Measurements from ENCODE around the gene TANC1. TPM values are rescaled to one million over a fixed set of nuclear protein-coding genes. Genes with fewer than 3 reads are reported as not detected.

TANC1 gene
- total RNA-seq, 1 donor from 2014 or later, result not detected

DNA sequence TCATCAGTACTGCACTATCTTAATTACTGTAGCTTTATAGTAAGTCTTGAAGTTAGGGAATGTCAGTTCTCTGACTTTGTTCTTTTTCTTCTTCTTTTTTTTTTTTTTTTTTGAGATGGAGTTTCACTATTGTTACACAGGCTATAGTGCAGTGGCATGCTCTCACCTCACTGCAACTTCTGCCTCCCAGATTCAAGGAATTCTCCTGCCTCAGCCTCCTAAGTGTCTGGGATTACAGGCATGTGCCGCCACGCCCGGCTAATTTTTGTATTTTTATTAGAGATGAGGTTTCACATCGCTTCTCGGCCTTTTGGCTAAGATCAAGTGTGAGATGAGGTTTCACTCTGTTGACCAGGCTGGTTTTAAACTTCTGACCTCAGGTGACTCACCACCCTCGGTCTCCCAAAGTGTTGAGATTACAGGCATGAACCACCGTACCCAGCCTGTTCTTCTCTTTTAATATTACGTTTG is 41.9 kb upstream of the TANC1 start:
- Mint-ChIP-seq H3K27me3 (peaks cover 6% of the 10 kb centered on the region), H3K36me3 (ENCODE audit: low read depth) (no peaks in the 10 kb centered on the region), H3K4me3 (no peak overlapping the region), H3K4me1 (no peaks in the 10 kb centered on the region), H3K9me3 (peaks cover 6% of the 10 kb centered on the region), H3K27ac (no peak overlapping the region)
- DNase-seq, result no peak
- TF ChIP-seq, protein P1, sequence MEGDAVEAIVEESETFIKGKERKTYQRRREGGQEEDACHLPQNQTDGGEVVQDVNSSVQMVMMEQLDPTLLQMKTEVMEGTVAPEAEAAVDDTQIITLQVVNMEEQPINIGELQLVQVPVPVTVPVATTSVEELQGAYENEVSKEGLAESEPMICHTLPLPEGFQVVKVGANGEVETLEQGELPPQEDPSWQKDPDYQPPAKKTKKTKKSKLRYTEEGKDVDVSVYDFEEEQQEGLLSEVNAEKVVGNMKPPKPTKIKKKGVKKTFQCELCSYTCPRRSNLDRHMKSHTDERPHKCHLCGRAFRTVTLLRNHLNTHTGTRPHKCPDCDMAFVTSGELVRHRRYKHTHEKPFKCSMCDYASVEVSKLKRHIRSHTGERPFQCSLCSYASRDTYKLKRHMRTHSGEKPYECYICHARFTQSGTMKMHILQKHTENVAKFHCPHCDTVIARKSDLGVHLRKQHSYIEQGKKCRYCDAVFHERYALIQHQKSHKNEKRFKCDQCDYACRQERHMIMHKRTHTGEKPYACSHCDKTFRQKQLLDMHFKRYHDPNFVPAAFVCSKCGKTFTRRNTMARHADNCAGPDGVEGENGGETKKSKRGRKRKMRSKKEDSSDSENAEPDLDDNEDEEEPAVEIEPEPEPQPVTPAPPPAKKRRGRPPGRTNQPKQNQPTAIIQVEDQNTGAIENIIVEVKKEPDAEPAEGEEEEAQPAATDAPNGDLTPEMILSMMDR (IDR thresholded peaks at IDR 0.05), result no peak
- ATAC-seq (ENCODE audit: low read depth), result no peak
- intact Hi-C loops (cut with micrococcal nuclease), result no loop called here
- ChIA-PET POLR2A (no interaction called here), CTCF (no interaction called here)

DNA sequence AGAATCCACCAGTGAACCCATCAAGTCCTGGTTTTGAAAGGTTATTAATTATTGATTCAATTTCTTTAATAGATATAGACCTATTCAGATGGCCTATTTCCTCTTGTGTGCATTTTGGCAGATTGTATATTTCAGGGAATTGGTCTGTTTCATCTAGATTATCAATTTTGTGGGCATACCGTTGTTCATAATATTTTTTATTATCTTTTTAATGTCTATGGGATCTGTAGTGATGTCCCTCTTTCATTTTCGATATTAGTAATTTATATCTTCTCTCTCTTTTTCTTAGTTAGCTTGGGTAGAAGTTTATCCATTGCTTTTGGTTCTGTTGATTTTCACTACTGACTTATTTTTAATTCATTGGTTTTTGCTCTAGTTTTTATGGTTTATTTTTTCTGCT is 39.9 kb upstream of the TANC1 start:
- H3K4me3 Mint-ChIP-seq, result no peak overlapping the region
- no peak overlapping the region for H3K27ac Mint-ChIP-seq
- ChIA-PET CTCF (no interaction called here), POLR2A (no interaction called here)
- H3K36me3 Mint-ChIP-seq (ENCODE audit: low read depth), result no peaks in the 10 kb centered on the region
- peaks cover 7% of the 10 kb centered on the region for H3K27me3 Mint-ChIP-seq
- H3K9me3 Mint-ChIP-seq, result peaks cover 6% of the 10 kb centered on the region
- DNase-seq, result no peak
- H3K4me1 Mint-ChIP-seq, result no peaks in the 10 kb centered on the region
- no peak for ATAC-seq (ENCODE audit: low read depth)
- TF ChIP-seq, protein P1 (IDR thresholded peaks at IDR 0.05), result no peak
- intact Hi-C loops (cut with micrococcal nuclease), result no loop called here

DNA sequence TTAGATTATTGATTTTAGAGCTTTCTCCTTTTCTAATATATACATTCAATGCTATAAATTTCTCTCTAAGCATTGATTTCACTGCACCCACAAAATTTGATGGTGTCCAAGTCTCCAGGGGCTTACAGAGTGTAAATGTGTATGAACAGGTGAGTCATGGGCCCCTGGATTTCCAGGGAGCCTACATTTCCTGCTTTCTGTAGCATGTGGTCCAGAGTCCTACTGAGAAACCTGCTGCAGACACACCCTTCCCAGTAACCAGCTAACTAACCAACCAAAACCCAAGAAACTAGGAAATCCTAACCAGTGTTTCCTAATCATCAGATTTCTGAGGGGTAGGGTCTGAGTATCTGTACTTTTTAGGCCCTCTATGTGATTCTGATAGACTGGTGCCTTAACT is 39.5 kb upstream of the TANC1 start:
- H3K27ac Mint-ChIP-seq, result no peak overlapping the region
- H3K4me1 Mint-ChIP-seq, result no peaks in the 10 kb centered on the region
- peaks cover 6% of the 10 kb centered on the region for H3K9me3 Mint-ChIP-seq
- ChIA-PET CTCF (no interaction called here), POLR2A (no interaction called here)
- no peak for ATAC-seq (ENCODE audit: low read depth)
- H3K36me3 Mint-ChIP-seq (ENCODE audit: low read depth), result no peaks in the 10 kb centered on the region
- intact Hi-C loops (cut with micrococcal nuclease), result no loop called here
- no peak for DNase-seq
- H3K27me3 Mint-ChIP-seq, result peaks cover 7% of the 10 kb centered on the region
- H3K4me3 Mint-ChIP-seq, result no peak overlapping the region
- TF ChIP-seq, protein P1 (IDR thresholded peaks at IDR 0.05), result no peak

DNA sequence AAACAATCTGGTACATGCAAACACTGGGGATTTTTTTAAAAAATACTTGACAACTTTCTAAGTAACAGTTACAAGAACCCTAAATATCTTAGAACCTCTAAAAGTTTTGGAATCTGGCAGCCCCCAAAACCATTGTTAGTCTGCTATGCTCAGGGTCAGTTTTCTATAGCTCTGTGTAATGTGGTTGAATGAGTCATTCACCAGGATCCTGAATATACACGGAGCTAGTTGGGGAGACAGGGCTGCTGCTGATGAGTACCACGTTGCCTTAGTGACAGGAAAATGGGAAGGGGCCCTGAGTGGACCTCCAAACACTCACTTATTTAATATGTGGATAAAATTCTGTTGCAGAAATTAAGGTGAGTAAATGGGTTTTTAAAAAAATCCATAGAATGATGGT is 36.9 kb upstream of the TANC1 start:
- no peak overlapping the region for H3K27ac Mint-ChIP-seq
- no peaks in the 10 kb centered on the region for H3K4me1 Mint-ChIP-seq
- no peak overlapping the region for H3K4me3 Mint-ChIP-seq
- H3K9me3 Mint-ChIP-seq, result peaks cover 6% of the 10 kb centered on the region
- TF ChIP-seq, protein P1 (IDR thresholded peaks at IDR 0.05), result no peak
- ChIA-PET CTCF (no interaction called here), POLR2A (no interaction called here)
- peaks cover 9% of the 10 kb centered on the region for H3K27me3 Mint-ChIP-seq
- no peak for ATAC-seq (ENCODE audit: low read depth)
- no peak for DNase-seq
- no peaks in the 10 kb centered on the region for H3K36me3 Mint-ChIP-seq (ENCODE audit: low read depth)
- intact Hi-C loops (cut with micrococcal nuclease), result no loop called here

DNA sequence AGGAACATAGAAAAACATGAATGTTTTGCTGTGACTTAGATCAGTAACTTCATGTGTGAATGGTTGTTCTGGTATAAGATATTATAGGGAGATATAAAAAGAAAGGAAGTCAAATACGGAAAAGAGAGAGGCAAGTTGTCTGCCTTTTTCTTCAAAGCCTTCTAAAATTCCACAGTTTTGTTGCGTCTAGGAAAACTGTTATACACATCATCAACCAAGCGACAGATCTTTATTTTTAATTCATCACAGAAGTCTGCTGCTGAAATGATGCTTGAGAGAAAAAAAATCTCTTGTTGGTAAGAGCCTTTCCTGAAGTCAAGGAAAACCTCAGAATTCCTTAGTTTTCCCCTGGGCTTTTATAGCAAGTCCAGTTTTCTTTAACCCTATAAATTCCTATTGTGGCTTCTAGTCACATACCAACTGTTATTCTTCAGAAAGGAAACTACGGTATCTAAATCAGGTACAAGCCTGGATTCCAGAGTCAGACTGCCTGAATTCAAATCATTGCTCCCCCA is 36.3 kb upstream of the TANC1 start:
- TF ChIP-seq, protein P1 (IDR thresholded peaks at IDR 0.05), result no peak
- Mint-ChIP-seq H3K4me3 (no peak overlapping the region), H3K9me3 (peaks cover 6% of the 10 kb centered on the region), H3K4me1 (no peaks in the 10 kb centered on the region), H3K27me3 (peaks cover 9% of the 10 kb centered on the region), H3K36me3 (ENCODE audit: low read depth) (no peaks in the 10 kb centered on the region), H3K27ac (no peak overlapping the region)
- intact Hi-C loops (cut with micrococcal nuclease), result no loop called here
- DNase-seq, result no peak
- ChIA-PET CTCF (no interaction called here), POLR2A (no interaction called here)
- ATAC-seq (ENCODE audit: low read depth), result no peak

Data from activated B cell treated with CpG ODN at 0.5 μM for 24 hours (primary cell).